Caco-2 (cell line): Measurements from ENCODE around the gene DUSP5. TPM values are rescaled to one million over a fixed set of nuclear protein-coding genes. Genes with fewer than 3 reads are reported as not detected.
A peak's percentile ranks its signal among the peaks of the same experiment; 100 is the strongest.

Experiments used
- BruUV-seq: library from RNA; stranded (reverse); fragments of 400-500 nt; replicated peaks from 2 replicates; lab custom pipeline; 2021; lab: Mats Ljungman, UMichigan
- CTCF ChIA-PET: fragments of 300-600 bp; sonication (Branson Sonifier 250); formaldehyde crosslinking; loops from one replicate; lab custom pipeline; 2022; ENCODE audit warnings: antibody characterized with exemption; lab: Charles Lee
- POLR2A ChIA-PET: fragments of 300-600 bp; sonication (Branson Sonifier 250); formaldehyde crosslinking; loops from one replicate; lab custom pipeline; 2022; ENCODE audit warnings: antibody characterized with exemption; lab: Charles Lee
- DNase-seq, 2 experiments: peaks; one replicate each; pipeline versions ENCODE4 v3.0.0 to v3.0.0-alpha.2; 2020 to 2022
- H3K27me3 ChIP-seq: replicated peaks from 2 replicates; pipeline ENCODE4 v1.6.0; 2011; ENCODE audit warnings: low read length; ENCODE audit not compliant: control insufficient read depth, insufficient read depth
- H3K36me3 ChIP-seq: 2 replicates; pipeline ENCODE4 v1.5.1; 2011; ENCODE audit warnings: low read length; ENCODE audit not compliant: control insufficient read depth, insufficient read depth
- H3K4me1 ChIP-seq: fragments of 250-450 bp; sonication (Bioruptor Pico); 2 replicates; pipeline ENCODE4 v1.5.1; 2020; ENCODE audit warnings: mild to moderate bottlenecking
- H3K4me3 ChIP-seq: 2 replicates; pipeline ENCODE4 v1.5.1; 2011; ENCODE audit warnings: low read depth, mild to moderate bottlenecking, control low read depth, low read length
- H3K9me3 ChIP-seq: fragments of 250-450 bp; sonication (Bioruptor Pico); 2 replicates; pipeline ENCODE4 v1.5.1; 2020; ENCODE audit warnings: mild to moderate bottlenecking, moderate library complexity
- H3K27ac Mint-ChIP-seq: one replicate; pipeline ENCODE4 v1.8.0; 2022; ENCODE audit warnings: mixed read lengths; ENCODE audit not compliant: unreplicated experiment
- H3K27me3 Mint-ChIP-seq: one replicate; pipeline ENCODE4 v1.8.0; 2022; ENCODE audit warnings: mixed read lengths; ENCODE audit not compliant: insufficient read depth, unreplicated experiment
- H3K36me3 Mint-ChIP-seq: one replicate; pipeline ENCODE4 v1.8.0; 2022; ENCODE audit warnings: mild to moderate bottlenecking, mixed read lengths; ENCODE audit not compliant: insufficient read depth, unreplicated experiment
- H3K4me1 Mint-ChIP-seq: one replicate; pipeline ENCODE4 v1.8.0; 2022; ENCODE audit warnings: low read depth, mixed read lengths; ENCODE audit not compliant: unreplicated experiment
- H3K4me3 Mint-ChIP-seq: one replicate; pipeline ENCODE4 v1.8.0; 2022; ENCODE audit warnings: mild to moderate bottlenecking, moderate library complexity, mixed read lengths; ENCODE audit not compliant: unreplicated experiment
- H3K9me3 Mint-ChIP-seq: one replicate; pipeline ENCODE4 v1.8.0; 2022; ENCODE audit warnings: mixed read lengths; ENCODE audit not compliant: unreplicated experiment
- intact Hi-C: fragments of 100-400 bp; cut with micrococcal nuclease; formaldehyde crosslinking; loops from one replicate; pipeline ENCODE4 v1.10.0; 2022; ENCODE audit not compliant: unreplicated experiment
- total RNA-seq: library from RNA; stranded (reverse); gene quantifications from 2 replicates; pipeline ENCODE4 v1.2.3, GENCODE V29; 2022
- TF ChIP-seq, protein P1 (sequence below), 2 experiments: fragments of 200-600 bp in 1 of 2; IDR thresholded peaks; 1 replicate in 1 of 2; 2 replicates in 1 of 2; pipeline versions ENCODE4 v1.5.1 to v1.8.0; 2011 to 2022; ENCODE audit warnings: antibody characterized with exemption in 1 of 2, control low read depth in 1 of 2, inconsistent platforms in 1 of 2, low read depth in 1 of 2, low read length in 1 of 2, mild to moderate bottlenecking in 1 of 2, moderate library complexity in 1 of 2; ENCODE audit not compliant: insufficient read depth in 1 of 2, severe bottlenecking in 1 of 2, unreplicated experiment in 1 of 2

The DUSP5 gene
- total RNA-seq, 1 experiment from 2014 or later = 15.0 TPM

DNA sequence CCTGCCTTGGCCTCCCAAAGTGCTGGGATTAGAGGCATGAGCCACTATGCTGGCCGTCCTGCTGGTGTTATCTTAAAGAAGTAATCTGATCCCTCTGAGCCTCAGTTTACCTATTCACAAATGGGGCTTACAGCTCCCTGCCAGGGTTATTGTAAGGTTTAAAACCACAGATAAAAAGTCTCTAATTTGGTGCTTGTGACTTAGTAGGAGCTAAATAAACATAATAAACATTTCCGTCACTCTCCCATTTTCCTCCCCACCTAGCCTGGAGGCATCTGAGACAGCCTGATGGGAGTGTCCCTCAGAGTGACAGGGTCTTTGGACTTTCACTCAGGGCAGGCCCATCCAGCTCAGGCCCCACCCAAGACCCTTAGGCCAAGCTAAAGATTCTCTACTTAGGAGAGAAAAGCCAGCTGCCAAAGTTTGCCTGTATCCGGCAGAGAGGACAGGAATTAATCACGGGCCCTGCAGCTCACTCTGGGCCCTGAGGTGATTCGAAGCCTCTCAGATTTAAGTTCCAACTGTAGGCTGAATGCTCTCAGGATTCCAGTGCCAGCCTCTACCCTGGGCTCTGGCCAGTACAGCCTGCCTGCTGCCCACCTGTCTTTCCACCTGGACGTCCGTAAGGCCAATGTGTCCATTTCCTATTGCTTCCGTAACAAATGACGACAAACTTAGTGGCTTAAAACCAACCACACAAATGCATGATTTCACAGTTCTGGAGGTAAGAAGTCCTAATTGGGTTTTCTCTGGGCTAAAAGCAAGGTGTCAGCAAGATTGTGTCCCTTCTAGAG, 21.8 kb upstream of the DUSP5 start:
- intact Hi-C loops = no loop called here
- Histone ChIP-seq H3K4me3 (no peak overlapping the region), H3K27me3 (no peaks in the 10 kb centered on the region), H3K4me1 (peaks cover 19% of the 10 kb centered on the region), H3K9me3 (no peaks in the 10 kb centered on the region), H3K36me3 (no peaks in the 10 kb centered on the region)
- ChIA-PET POLR2A (no interaction called here), CTCF (no interaction called here)
- TF ChIP-seq, protein P1, sequence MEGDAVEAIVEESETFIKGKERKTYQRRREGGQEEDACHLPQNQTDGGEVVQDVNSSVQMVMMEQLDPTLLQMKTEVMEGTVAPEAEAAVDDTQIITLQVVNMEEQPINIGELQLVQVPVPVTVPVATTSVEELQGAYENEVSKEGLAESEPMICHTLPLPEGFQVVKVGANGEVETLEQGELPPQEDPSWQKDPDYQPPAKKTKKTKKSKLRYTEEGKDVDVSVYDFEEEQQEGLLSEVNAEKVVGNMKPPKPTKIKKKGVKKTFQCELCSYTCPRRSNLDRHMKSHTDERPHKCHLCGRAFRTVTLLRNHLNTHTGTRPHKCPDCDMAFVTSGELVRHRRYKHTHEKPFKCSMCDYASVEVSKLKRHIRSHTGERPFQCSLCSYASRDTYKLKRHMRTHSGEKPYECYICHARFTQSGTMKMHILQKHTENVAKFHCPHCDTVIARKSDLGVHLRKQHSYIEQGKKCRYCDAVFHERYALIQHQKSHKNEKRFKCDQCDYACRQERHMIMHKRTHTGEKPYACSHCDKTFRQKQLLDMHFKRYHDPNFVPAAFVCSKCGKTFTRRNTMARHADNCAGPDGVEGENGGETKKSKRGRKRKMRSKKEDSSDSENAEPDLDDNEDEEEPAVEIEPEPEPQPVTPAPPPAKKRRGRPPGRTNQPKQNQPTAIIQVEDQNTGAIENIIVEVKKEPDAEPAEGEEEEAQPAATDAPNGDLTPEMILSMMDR (IDR thresholded peaks at IDR 0.05; ENCODE audit: insufficient read depth in 1 of 2, low read depth in 1 of 2, low read length in 1 of 2, severe bottlenecking in 1 of 2, unreplicated experiment in 1 of 2) = no peak
- peaks cover 16% of the 10 kb centered on the region for H3K4me1 Mint-ChIP-seq
- peaks cover 9% of the 10 kb centered on the region for H3K9me3 Mint-ChIP-seq
- H3K27me3 Mint-ChIP-seq = no peaks in the 10 kb centered on the region
- BruUV-seq = no TSS peak
- DNase-seq = peak in 1 of 2 experiments; percentile 63
- H3K36me3 Mint-ChIP-seq = no peaks in the 10 kb centered on the region
- no peak overlapping the region for H3K4me3 Mint-ChIP-seq
- no peak overlapping the region for H3K27ac Mint-ChIP-seq

DNA sequence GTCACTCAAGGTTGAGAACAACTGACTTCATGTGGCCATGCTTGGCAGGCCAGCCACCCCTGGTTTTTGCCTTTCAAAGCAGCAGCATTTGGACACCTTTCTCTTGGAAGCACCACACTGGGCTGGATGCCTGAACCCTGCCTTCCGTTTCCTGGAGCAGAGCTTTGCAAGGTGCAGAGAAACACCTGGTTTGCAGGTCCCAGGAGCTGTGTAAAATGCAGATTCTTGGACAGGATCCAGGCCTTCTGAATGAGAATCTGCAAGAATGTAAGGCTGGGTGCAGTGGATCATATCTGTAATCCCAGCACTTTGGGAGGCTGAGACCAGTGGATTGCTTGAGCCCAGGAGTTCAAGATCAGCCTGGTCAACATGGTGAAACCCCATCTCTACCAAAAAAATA, 18.0 kb upstream of the DUSP5 start:
- DNase-seq = no peak
- Mint-ChIP-seq H3K27ac (no peak overlapping the region), H3K4me1 (peaks cover 27% of the 10 kb centered on the region), H3K36me3 (peaks cover 10% of the 10 kb centered on the region), H3K9me3 (peaks cover 25% of the 10 kb centered on the region), H3K4me3 (no peak overlapping the region), H3K27me3 (no peaks in the 10 kb centered on the region)
- H3K4me3 ChIP-seq = no peak overlapping the region
- intact Hi-C loops = no loop called here
- TF ChIP-seq, protein P1 (IDR thresholded peaks at IDR 0.05; ENCODE audit: insufficient read depth in 1 of 2, low read depth in 1 of 2, low read length in 1 of 2, severe bottlenecking in 1 of 2, unreplicated experiment in 1 of 2) = no peak
- peaks cover 42% of the 10 kb centered on the region for H3K4me1 ChIP-seq
- POLR2A ChIA-PET = no interaction called here
- CTCF ChIA-PET = no interaction called here
- no TSS peak for BruUV-seq
- peaks cover 2% of the 10 kb centered on the region; the same call in 1 of the 2 replicates for H3K9me3 ChIP-seq
- H3K27me3 ChIP-seq = no peaks in the 10 kb centered on the region
- H3K36me3 ChIP-seq = no peaks in the 10 kb centered on the region

DNA sequence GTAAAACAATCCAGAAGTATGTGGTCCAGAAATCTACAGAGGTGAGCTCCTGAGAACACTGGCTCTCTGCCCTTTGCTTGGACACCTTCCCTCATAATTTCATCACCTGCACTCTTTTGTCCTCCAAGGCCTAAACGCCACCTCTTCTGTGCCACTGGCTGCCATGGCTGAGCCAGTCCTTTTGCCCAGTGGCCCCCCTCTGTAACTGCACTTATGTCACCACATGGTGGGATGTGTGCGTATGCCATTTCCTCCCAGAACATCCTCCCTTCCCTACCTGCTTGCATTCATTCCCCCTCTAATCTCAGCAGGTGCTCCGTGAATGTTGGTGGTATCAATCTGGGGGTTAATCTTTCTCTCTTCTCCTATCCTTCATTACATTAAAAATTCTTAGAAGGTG, 17.3 kb upstream of the DUSP5 start:
- H3K9me3 ChIP-seq = peaks cover 2% of the 10 kb centered on the region; the same call in 1 of the 2 replicates
- H3K4me3 ChIP-seq = no peak overlapping the region
- no peak overlapping the region for H3K4me3 Mint-ChIP-seq
- no peaks in the 10 kb centered on the region for H3K27me3 ChIP-seq
- H3K4me1 ChIP-seq = peaks cover 42% of the 10 kb centered on the region
- peaks cover 27% of the 10 kb centered on the region for H3K4me1 Mint-ChIP-seq
- H3K36me3 ChIP-seq = no peaks in the 10 kb centered on the region
- no peak overlapping the region for H3K27ac Mint-ChIP-seq
- peaks cover 25% of the 10 kb centered on the region for H3K9me3 Mint-ChIP-seq
- no peak for DNase-seq
- no peaks in the 10 kb centered on the region for H3K27me3 Mint-ChIP-seq
- peaks cover 10% of the 10 kb centered on the region for H3K36me3 Mint-ChIP-seq
- TF ChIP-seq, protein P1 (IDR thresholded peaks at IDR 0.05; ENCODE audit: insufficient read depth in 1 of 2, low read depth in 1 of 2, low read length in 1 of 2, severe bottlenecking in 1 of 2, unreplicated experiment in 1 of 2) = no peak
- intact Hi-C loops = no loop called here
- BruUV-seq = no TSS peak
- POLR2A ChIA-PET = no interaction called here
- CTCF ChIA-PET = no interaction called here
